HepG2 (cell line): ENCODE measurements around the gene MX2. TPM values are rescaled to one million over a fixed set of nuclear protein-coding genes. Genes with fewer than 3 reads are reported as not detected.

ENCODE experiments used
- ATAC-seq: fragments of 200-7000 bp; cut with Tn5 transposase; 3 replicates; pipeline ENCODE4 v1.9.1; 2020; ENCODE audit warnings: mild to moderate bottlenecking, moderate library complexity
- BruUV-seq: library from RNA; stranded (reverse); fragments of 400-500 nt; replicated peaks from 2 replicates; lab custom pipeline; 2021; lab: Mats Ljungman, UMichigan
- CTCF ChIA-PET: fragments of 300-600 bp; formaldehyde crosslinking; extraction: SDS; loops from one replicate; lab custom pipeline; 2021; ENCODE audit warnings: low total read pairs, inconsistent platforms, low intra/inter-chr PET ratio; lab: Yijun Ruan, JAX
- POLR2A ChIA-PET: fragments of 350-600 bp; sonication (Branson Sonifier 250); formaldehyde crosslinking; loops from one replicate; lab custom pipeline; 2020; ENCODE audit warnings: antibody characterized with exemption, inconsistent platforms; lab: Yijun Ruan, JAX
- DNase-seq: peaks from one replicate; pipeline ENCODE4 v3.0.0-alpha.2; 2015; ENCODE audit warnings: low spot score
- FAIRE-seq: peaks from 3 replicates; lab custom pipeline; 2011; peaks lifted over from hg19 to GRCh38; lab: Jason Lieb, UNC
- H2AFZ ChIP-seq: one replicate; pipeline ENCODE4 v1.6.1; 2011; ENCODE audit warnings: low read length, inconsistent platforms
- H3K27ac ChIP-seq: fragments of 300-600 bp; 3 replicates; pipeline ENCODE4 v1.8.0; 2011; ENCODE audit warnings: mixed run types, mild to moderate bottlenecking, mixed read lengths, low read length, inconsistent platforms; ENCODE audit not compliant: insufficient read depth; ENCODE audit errors: extremely low read length
- H3K27me3 ChIP-seq, 2 experiments: fragments of 200-600 bp in 1 of 2; 2 replicates in 1 of 2; 3 replicates in 1 of 2; pipeline versions ENCODE4 v1.6.0 to v1.8.0; 2011; ENCODE audit warnings: low read length in 2 of 2, mild to moderate bottlenecking in 2 of 2, moderate library complexity in 2 of 2, inconsistent platforms in 1 of 2; ENCODE audit not compliant: insufficient read depth in 2 of 2, control insufficient read depth in 1 of 2
- H3K36me3 ChIP-seq, 2 experiments: fragments of 200-600 bp in 1 of 2; replicated peaks in 1 of 2; 2 replicates in 1 of 2; 3 replicates in 1 of 2; pipeline versions ENCODE4 v1.5.1 to v1.8.0; 2011; ENCODE audit warnings: low read length in 2 of 2, inconsistent platforms in 1 of 2; ENCODE audit not compliant: insufficient read depth in 2 of 2, control insufficient read depth in 1 of 2
- H3K4me1 ChIP-seq: 2 replicates; pipeline ENCODE4 v1.5.1; 2012; ENCODE audit warnings: low read length, inconsistent platforms; ENCODE audit not compliant: insufficient read depth
- H3K4me2 ChIP-seq: 2 replicates; pipeline ENCODE4 v1.6.0; 2011; ENCODE audit warnings: low read depth, low read length, inconsistent platforms
- H3K4me3 ChIP-seq, 3 experiments: fragments of 200-600 bp in 1 of 3; sonication (generic), shearing (Covaris generic) in 1 of 3; replicated peaks in 1 of 3; 2 replicates each; pipeline ENCODE4 v1.5.1; 2011 to 2016; ENCODE audit warnings: low read length in 3 of 3, inconsistent platforms in 2 of 3, low read depth in 2 of 3, mild to moderate bottlenecking in 2 of 3, control low read depth in 1 of 3, mixed read lengths in 1 of 3; ENCODE audit not compliant: insufficient read depth in 1 of 3
- H3K79me2 ChIP-seq: one replicate; pipeline ENCODE4 v1.6.1; 2011; ENCODE audit warnings: low read length, inconsistent platforms; ENCODE audit not compliant: insufficient read depth
- H3K9ac ChIP-seq: 2 replicates; pipeline ENCODE4 v1.6.0; 2011; ENCODE audit warnings: mild to moderate bottlenecking, low read depth, low read length, inconsistent platforms; ENCODE audit not compliant: insufficient read depth
- H3K9me3 ChIP-seq: 2 replicates; pipeline ENCODE4 v1.5.1; 2012; ENCODE audit warnings: mild to moderate bottlenecking, low read length
- H4K20me1 ChIP-seq: 2 replicates; pipeline ENCODE4 v1.6.0; 2011; ENCODE audit warnings: inconsistent platforms, mild to moderate bottlenecking, low read length, moderate library complexity; ENCODE audit not compliant: insufficient read depth
- BRD4 ChIP-seq: sonication (generic); formaldehyde crosslinking; IDR thresholded peaks from 2 replicates; pipeline ENCODE4 v1.4.0; 2020; ENCODE audit warnings: missing genetic modification reagents
- CEBPB ChIP-seq: IDR thresholded peaks from 2 replicates; pipeline ENCODE4 v1.6.1; 2011; ENCODE audit warnings: low read depth, low read length, improper control_type of control experiment, borderline replicate concordance
- KAT8 ChIP-seq: IDR thresholded peaks from 2 replicates; pipeline ENCODE4 v1.6.1; 2016; ENCODE audit warnings: missing genetic modification reagents, missing compliant biosample characterization
- KDM5A ChIP-seq: fragments of 200-600 bp; sonication (generic); IDR thresholded peaks from 2 replicates; pipeline ENCODE4 v1.7.0; 2018; ENCODE audit warnings: antibody characterized with exemption, mild to moderate bottlenecking, low read length, borderline replicate concordance
- MNT ChIP-seq: fragments of 450-650 bp; IDR thresholded peaks from 2 replicates; pipeline ENCODE4 v1.6.1; 2016
- NCOA2 ChIP-seq: sonication (generic); formaldehyde crosslinking; IDR thresholded peaks from 2 replicates; pipeline ENCODE4 v1.8.0; 2022; ENCODE audit warnings: inconsistent platforms
- NONO ChIP-seq, 2 experiments: fragments of 450-650 bp in 1 of 2; sonication (generic) in 1 of 2; formaldehyde crosslinking in 1 of 2; IDR thresholded peaks in 1 of 2; conservative IDR thresholded peaks in 1 of 2; 2 replicates each; pipeline versions ENCODE4 v1.6.1 to v1.8.0; 2017 to 2022; ENCODE audit warnings: mild to moderate bottlenecking in 1 of 2, missing genetic modification reagents in 1 of 2, moderate library complexity in 1 of 2
- SETDB1 ChIP-seq: sonication (generic); formaldehyde crosslinking; IDR thresholded peaks from 2 replicates; pipeline ENCODE4 v1.5.1; 2020; ENCODE audit warnings: missing genetic modification reagents, mild to moderate bottlenecking, borderline replicate concordance
- SSRP1 ChIP-seq: IDR thresholded peaks from 2 replicates; pipeline ENCODE4 v1.6.1; 2016; ENCODE audit warnings: control low read depth
- STAT6 ChIP-seq: sonication (generic); formaldehyde crosslinking; IDR thresholded peaks from 2 replicates; pipeline ENCODE4 v1.4.0; 2020; ENCODE audit warnings: missing genetic modification reagents, mild to moderate bottlenecking, borderline replicate concordance
- WGBS: methylation state at CpG from one replicate; pipeline ENCODE4 v1.1.6; 2017; ENCODE audit warnings: low lambda C conversion rate; 5-methylcytosine and 5-hydroxymethylcytosine counted together
- in situ Hi-C: cut with HindIII; loops from 2 replicates; pipeline ENCODE4 v1.10.0; 2017; ENCODE audit warnings: low pct_unique_long_range_greater_than_20kb; ENCODE audit not compliant: extremely low pct_ligation_motif_present
- intact Hi-C: fragments of 100-400 bp; cut with micrococcal nuclease; formaldehyde crosslinking; loops from one replicate; pipeline ENCODE4 v1.10.0; 2022; ENCODE audit not compliant: unreplicated experiment
- polyA plus RNA-seq, 8 experiments: library from polyadenylated mRNA; depleted of rRNA in 3 of 8; stranded (reverse) in 7 of 8; unstranded in 1 of 8; fragments of >200 nt; fragmentation: Illumina TruSeq in 4 of 8; extraction: Trizol in 4 of 8; gene quantifications; 2 replicates each; pipeline versions ENCODE4 v1.2.1 to v1.2.3, GENCODE V29; 2011 to 2016; ENCODE audit warnings: low read depth in 4 of 8, missing spikeins in 1 of 8, mixed read lengths in 1 of 8; ENCODE audit not compliant: insufficient read depth in 1 of 8
- total RNA-seq, 5 experiments: library from RNA; depleted of rRNA; stranded (reverse); fragments of >200 nt; fragmentation: Illumina TruSeq; extraction: Trizol; gene quantifications; 2 replicates each; pipeline ENCODE4 v1.2.3, GENCODE V29; 2016; ENCODE audit warnings: low read depth in 1 of 5
- TF ChIP-seq, protein P1 (sequence below): sonication (generic); formaldehyde crosslinking; IDR thresholded peaks from 2 replicates; pipeline ENCODE4 v1.4.0; 2020; ENCODE audit warnings: mild to moderate bottlenecking, missing genetic modification reagents, borderline replicate concordance

MX2 gene
- total and polyA plus RNA-seq, 2 of the 13 experiments (the other 11 are each of a cell fraction or from before 2014, with no cell fraction given): 24.0 to 35.7 TPM

GRCh38 chr21:41429925-41430491 lies 68.2 kb downstream of the MX2 start:
- Histone ChIP-seq H3K4me2 (no peak overlapping the region), H3K4me1 (no peaks in the 10 kb centered on the region), H3K27me3 (no peaks in the 10 kb centered on the region), H3K9ac (no peak overlapping the region), H3K79me2 (no peaks in the 10 kb centered on the region), H4K20me1 (no peaks in the 10 kb centered on the region), H2AFZ (no peak overlapping the region), H3K4me3 (no peak overlapping the region), H3K36me3 (no peaks in the 10 kb centered on the region), H3K27ac (no peak overlapping the region), H3K9me3 (peaks cover 5% of the 10 kb centered on the region)
- 69% methylated on average over 9 of the region's 9 CpGs for WGBS
- ATAC-seq (no peak), DNase-seq (no peak), FAIRE-seq (no peak)
- BruUV-seq: no TSS peak
- ChIA-PET CTCF (no interaction called here), POLR2A (no interaction called here)
- intact Hi-C loops: no loop called here
- TF ChIP-seq MNT (peak; percentile 38; the same call in 1 of the 2 replicates), KAT8 (CRISPR knock-in tag) (no peak)
- in situ Hi-C loops: no loop called here

DNA sequence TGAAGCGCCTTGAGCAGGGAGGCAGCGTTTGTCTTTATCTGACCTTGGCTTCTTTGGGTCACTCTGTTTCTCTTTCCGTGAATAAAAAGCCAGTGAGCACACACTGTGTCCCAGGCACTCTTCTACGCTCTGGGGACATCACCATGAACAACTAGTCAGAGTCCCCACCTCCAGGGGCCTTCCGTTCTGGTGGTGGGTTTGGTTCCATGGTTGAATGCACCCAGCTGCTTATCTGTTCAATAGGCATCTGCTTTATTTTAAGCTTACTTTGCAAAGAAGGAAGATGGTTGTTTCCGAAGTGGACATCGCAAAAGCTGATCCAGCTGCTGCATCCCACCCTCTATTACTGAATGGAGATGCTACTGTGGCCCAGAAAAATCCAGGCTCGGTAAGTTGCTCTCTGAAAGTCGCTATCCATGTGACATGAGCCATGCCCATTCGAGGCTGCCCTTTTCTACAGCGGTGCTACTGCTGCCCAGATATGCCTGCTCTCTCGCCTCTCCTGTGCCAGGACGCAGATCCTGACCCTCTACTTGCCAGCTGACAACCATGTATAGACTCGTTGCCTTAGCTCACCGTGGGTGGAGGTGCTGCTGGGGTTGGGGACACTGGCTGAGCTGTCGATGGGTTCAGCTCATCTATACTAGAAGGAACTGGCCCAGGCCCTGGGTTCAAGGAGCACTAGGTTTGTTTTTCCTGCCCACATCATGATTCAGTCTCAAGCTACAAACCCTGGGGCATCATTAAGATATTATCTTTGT lies 70.1 kb downstream of the MX2 start:
- intact Hi-C loops: no loop called here
- no peaks in the 10 kb centered on the region for H3K36me3 ChIP-seq
- POLR2A ChIA-PET: no interaction called here
- TF ChIP-seq NONO (IDR thresholded peaks at IDR 0.05): no peak
- no peak for TF ChIP-seq NONO (CRISPR knock-in tag; conservative IDR thresholded peaks at IDR 0.05)
- TF ChIP-seq CEBPB: no peak
- no peak for TF ChIP-seq SETDB1 (CRISPR knock-in tag)
- TF ChIP-seq BRD4 (CRISPR knock-in tag): no peak
- TF ChIP-seq KDM5A: no peak
- no peak for TF ChIP-seq NCOA2 (CRISPR knock-in tag)
- no peak for TF ChIP-seq STAT6 (CRISPR knock-in tag)
- TF ChIP-seq, protein P1, sequence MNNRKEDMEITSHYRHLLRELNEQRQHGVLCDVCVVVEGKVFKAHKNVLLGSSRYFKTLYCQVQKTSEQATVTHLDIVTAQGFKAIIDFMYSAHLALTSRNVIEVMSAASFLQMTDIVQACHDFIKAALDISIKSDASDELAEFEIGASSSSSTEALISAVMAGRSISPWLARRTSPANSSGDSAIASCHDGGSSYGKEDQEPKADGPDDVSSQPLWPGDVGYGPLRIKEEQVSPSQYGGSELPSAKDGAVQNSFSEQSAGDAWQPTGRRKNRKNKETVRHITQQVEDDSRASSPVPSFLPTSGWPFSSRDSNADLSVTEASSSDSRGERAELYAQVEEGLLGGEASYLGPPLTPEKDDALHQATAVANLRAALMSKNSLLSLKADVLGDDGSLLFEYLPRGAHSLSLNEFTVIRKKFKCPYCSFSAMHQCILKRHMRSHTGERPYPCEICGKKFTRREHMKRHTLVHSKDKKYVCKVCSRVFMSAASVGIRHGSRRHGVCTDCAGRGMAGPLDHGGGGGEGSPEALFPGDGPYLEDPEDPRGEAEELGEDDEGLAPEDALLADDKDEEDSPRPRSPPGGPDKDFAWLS (CRISPR knock-in tag): no peak
- TF ChIP-seq SSRP1 (CRISPR knock-in tag): no peak

More for the DNA sequence above, 70.1 kb downstream of the MX2 start:
- Histone ChIP-seq H3K4me2 (no peak overlapping the region), H3K27ac (no peak overlapping the region), H3K79me2 (no peaks in the 10 kb centered on the region), H3K27me3 (no peaks in the 10 kb centered on the region), H2AFZ (no peak overlapping the region), H4K20me1 (no peaks in the 10 kb centered on the region), H3K9me3 (peaks cover 8% of the 10 kb centered on the region), H3K4me1 (no peaks in the 10 kb centered on the region), H3K9ac (no peak overlapping the region), H3K4me3 (no peak overlapping the region)
- ATAC-seq (no peak), DNase-seq (no peak), FAIRE-seq (no peak)
- in situ Hi-C loops: no loop called here
- no TSS peak for BruUV-seq
- CTCF ChIA-PET: no interaction called here
- 80% methylated on average over 12 of the region's 16 CpGs for WGBS
